H1 (cell line): ENCODE data around the gene CREBBP. TPM values are rescaled to one million over a fixed set of nuclear protein-coding genes. Genes with fewer than 3 reads are reported as not detected.

ENCODE experiments used
- CTCF ChIA-PET: fragments of 300-600 bp; sonication (Branson Sonifier 250); formaldehyde crosslinking; loops from one replicate; lab custom pipeline; 2021; ENCODE audit not compliant: partially characterized antibody; lab: Charles Lee
- POLR2A ChIA-PET: fragments of 300-600 bp; sonication (Branson Sonifier 250); formaldehyde crosslinking; loops from one replicate; lab custom pipeline; 2021; ENCODE audit warnings: inconsistent platforms; ENCODE audit not compliant: partially characterized antibody; lab: Charles Lee
- DNase-seq, 2 experiments: peaks; one replicate each; pipeline versions ENCODE4 v3.0.0 to v3.0.0-alpha.2; 2010 to 2022; ENCODE audit warnings: low spot score in 2 of 2, low read depth in 1 of 2, mixed read lengths in 1 of 2
- FAIRE-seq: peaks from 2 replicates; lab custom pipeline; 2011; peaks lifted over from hg19 to GRCh38; lab: Jason Lieb, UNC
- H2AFZ ChIP-seq: 2 replicates; pipeline ENCODE4 v1.8.1; 2012; ENCODE audit warnings: low read length, inconsistent platforms
- H2AK5ac ChIP-seq: 2 replicates; pipeline ENCODE4 v1.6.1; 2013; ENCODE audit warnings: low read depth, low read length
- H2BK120ac ChIP-seq: replicated peaks from 2 replicates; pipeline ENCODE3; 2013; ENCODE audit warnings: low read depth, low read length, inconsistent platforms
- H2BK12ac ChIP-seq: 2 replicates; pipeline ENCODE4 v1.6.1; 2013; ENCODE audit warnings: low read depth, low read length
- H2BK15ac ChIP-seq: 2 replicates; pipeline ENCODE4 v1.6.1; 2013; ENCODE audit warnings: low read length
- H2BK20ac ChIP-seq: 2 replicates; pipeline ENCODE4 v1.6.1; 2013; ENCODE audit warnings: low read length
- H2BK5ac ChIP-seq: 2 replicates; pipeline ENCODE4 v1.6.1; 2013; ENCODE audit warnings: low read depth, low read length
- H3K14ac ChIP-seq: 2 replicates; pipeline ENCODE4 v1.6.1; 2013; ENCODE audit warnings: inconsistent platforms; ENCODE audit not compliant: insufficient read length
- H3K18ac ChIP-seq: 2 replicates; pipeline ENCODE4 v1.6.1; 2013; ENCODE audit warnings: low read length; ENCODE audit errors: extremely low read depth
- H3K23ac ChIP-seq: 2 replicates; pipeline ENCODE4 v1.6.1; 2013; ENCODE audit warnings: inconsistent platforms; ENCODE audit not compliant: insufficient read length
- H3K23me2 ChIP-seq: 2 replicates; pipeline ENCODE4 v1.6.1; 2013; ENCODE audit warnings: low read depth, low read length
- H3K27ac ChIP-seq: 2 replicates; pipeline ENCODE4 v1.6.1; 2011; ENCODE audit warnings: low read depth, low read length, inconsistent platforms
- H3K27me3 ChIP-seq, 4 experiments: replicated peaks in 1 of 4; 1 replicate in 1 of 4; 2 replicates in 3 of 4; pipeline versions ENCODE4 v1.6.1 to v1.8.1; 2011 to 2013; ENCODE audit warnings: low read length in 3 of 4, mild to moderate bottlenecking in 3 of 4, inconsistent platforms in 2 of 4, mixed read lengths in 2 of 4, moderate library complexity in 1 of 4; ENCODE audit not compliant: control insufficient read depth in 3 of 4, insufficient read depth in 3 of 4; ENCODE audit errors: extremely low read depth in 1 of 4
- H3K36me3 ChIP-seq, 4 experiments: 2 replicates each; pipeline versions ENCODE4 v1.6.1 to v1.8.1; 2011 to 2013; ENCODE audit warnings: mild to moderate bottlenecking in 4 of 4, low read length in 3 of 4, moderate library complexity in 2 of 4, control low read depth in 1 of 4, inconsistent platforms in 1 of 4; ENCODE audit not compliant: insufficient read depth in 4 of 4, control insufficient read depth in 2 of 4
- H3K4ac ChIP-seq: replicated peaks from 2 replicates; pipeline ENCODE3; 2013; ENCODE audit warnings: low read length, low read depth, mixed read lengths, inconsistent platforms; ENCODE audit not compliant: insufficient read length
- H3K4me1 ChIP-seq, 4 experiments: replicated peaks in 1 of 4; 1 replicate in 1 of 4; 2 replicates in 3 of 4; pipeline versions ENCODE4 v1.6.1 to v1.8.1; 2011 to 2013; ENCODE audit warnings: low read length in 3 of 4, inconsistent platforms in 2 of 4, mixed read lengths in 1 of 4; ENCODE audit not compliant: insufficient read depth in 4 of 4, control insufficient read depth in 3 of 4
- H3K4me2 ChIP-seq, 2 experiments: 2 replicates each; pipeline versions ENCODE4 v1.6.1 to v1.8.1; 2011 to 2013; ENCODE audit warnings: low read depth in 2 of 2, low read length in 2 of 2, control low read depth in 1 of 2, inconsistent platforms in 1 of 2, mild to moderate bottlenecking in 1 of 2; ENCODE audit not compliant: insufficient read depth in 1 of 2
- H3K4me3 ChIP-seq, 4 experiments: fragments of 200-600, 300-600 bp in 1 of 4; sonication (generic), shearing (Covaris generic), sonication (Bioruptor Twin) in 1 of 4; 2 replicates each; pipeline versions ENCODE4 v1.5.1 to v1.8.1; 2011 to 2016; ENCODE audit warnings: low read length in 4 of 4, low read depth in 3 of 4, control low read depth in 2 of 4, inconsistent platforms in 2 of 4, mild to moderate bottlenecking in 2 of 4, mixed read lengths in 1 of 4, moderate library complexity in 1 of 4; ENCODE audit not compliant: insufficient read depth in 2 of 4; ENCODE audit errors: extremely low read depth in 1 of 4
- H3K56ac ChIP-seq: replicated peaks from 2 replicates; pipeline ENCODE3; 2013; ENCODE audit warnings: low read depth, mild to moderate bottlenecking, mixed read lengths, low read length, inconsistent platforms; ENCODE audit not compliant: insufficient read length
- H3K79me1 ChIP-seq: 2 replicates; pipeline ENCODE4 v1.6.1; 2013; ENCODE audit warnings: low read depth, low read length, control low read depth
- H3K79me2 ChIP-seq, 2 experiments: 2 replicates each; pipeline versions ENCODE4 v1.6.1 to v1.8.1; 2012 to 2013; ENCODE audit warnings: low read length in 2 of 2, mild to moderate bottlenecking in 2 of 2, inconsistent platforms in 1 of 2; ENCODE audit not compliant: insufficient read depth in 2 of 2, control insufficient read depth in 1 of 2
- H3K9ac ChIP-seq, 4 experiments: replicated peaks in 1 of 4; 1 replicate in 1 of 4; 2 replicates in 3 of 4; pipeline versions ENCODE4 v1.6.1 to v1.8.1; 2011 to 2013; ENCODE audit warnings: low read depth in 3 of 4, low read length in 3 of 4, control low read depth in 2 of 4, mild to moderate bottlenecking in 2 of 4, moderate library complexity in 2 of 4, inconsistent platforms in 1 of 4; ENCODE audit errors: extremely low read depth in 1 of 4
- H3K9me3 ChIP-seq, 2 experiments: 2 replicates each; pipeline versions ENCODE4 v1.6.1 to v1.8.1; 2012 to 2013; ENCODE audit warnings: mild to moderate bottlenecking in 2 of 2, moderate library complexity in 2 of 2, control low read depth in 1 of 2, inconsistent platforms in 1 of 2, low read depth in 1 of 2, low read length in 1 of 2, mixed read lengths in 1 of 2; ENCODE audit not compliant: insufficient read depth in 2 of 2
- H4K20me1 ChIP-seq, 2 experiments: replicated peaks in 1 of 2; 2 replicates each; pipeline versions ENCODE3 to v1.8.1; 2011 to 2013; ENCODE audit warnings: inconsistent platforms in 2 of 2, low read length in 2 of 2, mild to moderate bottlenecking in 1 of 2; ENCODE audit not compliant: insufficient read depth in 2 of 2, control insufficient read depth in 1 of 2
- H4K5ac ChIP-seq: 2 replicates; pipeline ENCODE4 v1.6.1; 2013; ENCODE audit warnings: low read length, low read depth, mixed read lengths, inconsistent platforms; ENCODE audit not compliant: insufficient read length
- H4K8ac ChIP-seq: 2 replicates; pipeline ENCODE4 v1.8.0; 2013; ENCODE audit warnings: mild to moderate bottlenecking, moderate library complexity, low read length, inconsistent platforms; ENCODE audit not compliant: insufficient read depth; ENCODE audit errors: extremely low read depth
- H4K91ac ChIP-seq: replicated peaks from 2 replicates; pipeline ENCODE3; 2013; ENCODE audit warnings: low read length, mixed read lengths, inconsistent platforms; ENCODE audit not compliant: insufficient read length
- BCL11A ChIP-seq, 2 experiments: IDR thresholded peaks; one replicate each; pipeline ENCODE4 v1.6.1; 2011; ENCODE audit warnings: low read depth in 2 of 2, low read length in 2 of 2, mild to moderate bottlenecking in 2 of 2
- CREB1 ChIP-seq: IDR thresholded peaks from 2 replicates; pipeline ENCODE4 v1.6.1; 2012; ENCODE audit warnings: inconsistent platforms
- GTF2F1 ChIP-seq: IDR thresholded peaks from 2 replicates; pipeline ENCODE4 v1.6.1; 2012; ENCODE audit warnings: low read depth, low read length, improper control_type of control experiment, borderline replicate concordance
- HDAC6 ChIP-seq: IDR thresholded peaks from one replicate; pipeline ENCODE4 v1.7.1; 2012; ENCODE audit warnings: low read depth, mild to moderate bottlenecking, inconsistent platforms, low read length, moderate library complexity
- NRF1 ChIP-seq: IDR thresholded peaks from 2 replicates; pipeline ENCODE4 v1.6.1; 2011; ENCODE audit warnings: mild to moderate bottlenecking, low read depth, low read length, improper control_type of control experiment
- RBBP5 ChIP-seq: IDR thresholded peaks from 2 replicates; pipeline ENCODE4 v1.7.1; 2012; ENCODE audit warnings: low read depth, mild to moderate bottlenecking, inconsistent platforms, low read length, moderate library complexity, borderline replicate concordance
- TCF12 ChIP-seq: IDR thresholded peaks from 2 replicates; pipeline ENCODE4 v1.6.1; 2011; ENCODE audit warnings: low read depth, mild to moderate bottlenecking, low read length
- TEAD4 ChIP-seq: IDR thresholded peaks from 2 replicates; pipeline ENCODE4 v1.6.1; 2012; ENCODE audit warnings: low read depth, low read length, inconsistent platforms, mixed read lengths
- WGBS, 2 experiments: shearing (Covaris generic) in 1 of 2; methylation state at CpG; one replicate each; pipeline versions ENCODE4 v1.1.6 to v1.1.7; 2013 to 2015; ENCODE audit warnings: low lambda C conversion rate in 2 of 2, mixed read lengths in 2 of 2, inconsistent platforms in 1 of 2, low coverage in 1 of 2, missing lambda C conversion rate in 1 of 2; ENCODE audit not compliant: insufficient replicate concordance in 2 of 2, insufficient coverage in 1 of 2, insufficient read length in 1 of 2; ENCODE audit errors: extremely low coverage in 1 of 2, missing lambda C conversion rate in 1 of 2; 5-methylcytosine and 5-hydroxymethylcytosine counted together
- polyA plus RNA-seq, 7 experiments: library from polyadenylated mRNA; depleted of rRNA in 3 of 7; stranded (reverse) in 5 of 7; unstranded in 2 of 7; fragments of >200 nt in 5 of 7; fragments of 200-250 nt in 2 of 7; gene quantifications; 1 replicate in 5 of 7; 2 replicates in 1 of 7; 4 replicates in 1 of 7; pipeline versions ENCODE4 v1.2.1 to v1.2.3, GENCODE V29; 2011 to 2013; ENCODE audit warnings: missing spikeins in 2 of 7, mixed read lengths in 2 of 7
- total RNA-seq: library from RNA; stranded (reverse); fragmentation: NEBNext Ultra II Directional; extraction: Animal tissue kit (Norgen Biotek cat#: 25700); gene quantifications from 2 replicates; pipeline ENCODE4 v1.2.1, GENCODE V29; 2021

The CREBBP gene
- total and polyA plus RNA-seq, 2 of the 8 experiments (the other 6 are each of a cell fraction or from before 2014, with no cell fraction given) = 10.0 to 60.1 TPM

DNA sequence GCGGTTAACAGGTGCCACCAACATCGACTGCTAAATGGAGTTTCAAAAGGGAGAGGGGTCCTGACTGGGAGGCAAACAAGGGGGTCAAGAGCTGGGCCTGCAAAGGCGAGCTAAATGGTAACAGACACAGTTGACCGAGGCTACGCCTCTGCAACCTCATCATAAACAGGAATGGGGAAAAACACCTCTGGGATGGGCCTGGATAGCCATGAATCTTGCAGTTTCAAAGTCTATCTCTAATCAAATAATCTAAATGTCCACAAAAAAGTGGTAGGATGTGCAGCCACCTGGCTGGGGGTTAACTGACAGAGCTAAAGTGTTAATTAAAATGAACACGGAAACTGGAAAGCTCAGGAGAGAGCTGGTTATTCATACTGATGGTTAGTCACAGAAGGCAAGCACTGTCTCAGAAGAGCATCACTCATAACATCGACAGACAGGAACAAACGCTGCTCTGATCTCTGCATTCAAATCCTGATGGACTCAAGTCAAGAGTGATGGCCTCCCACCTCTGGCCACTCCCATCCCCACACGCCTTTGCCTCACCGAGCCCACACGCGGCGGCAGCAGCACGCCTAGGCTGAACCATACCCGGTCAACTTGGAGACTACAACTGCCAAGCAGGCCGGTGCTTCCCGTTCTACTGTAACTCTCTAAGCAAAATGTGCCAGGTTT lies 56.3 kb downstream of the CREBBP start:
- H2BK120ac ChIP-seq = no peak overlapping the region
- no peaks in the 10 kb centered on the region for H3K36me3 ChIP-seq
- H3K4me1 ChIP-seq = peaks cover 0 to 7% (median 5%) of the 10 kb centered on the region in 4 experiments
- no peak overlapping the region for H3K4ac ChIP-seq
- H3K23me2 ChIP-seq = no peaks in the 10 kb centered on the region
- no peak overlapping the region for H3K4me3 ChIP-seq
- no peak overlapping the region for H3K9ac ChIP-seq
- H4K91ac ChIP-seq = no peak overlapping the region
- no peak overlapping the region for H3K4me2 ChIP-seq
- WGBS, 2 experiments = 92% methylated on average over 17 of the region's 17 CpGs; no CpG with 5 or more reads in 1 of the 2 experiments
- H4K5ac ChIP-seq = no peak overlapping the region
- DNase-seq (peak in 1 of 2 experiments; percentile 39), FAIRE-seq (no peak)
- peaks cover 13 to 98% of the 10 kb centered on the region in 2 experiments for H3K79me2 ChIP-seq
- no peak overlapping the region for H2AFZ ChIP-seq
- no peak overlapping the region for H3K23ac ChIP-seq
- H4K20me1 ChIP-seq = peaks cover 25 to 38% of the 10 kb centered on the region in 2 experiments
- no peak overlapping the region for H2AK5ac ChIP-seq
- no peaks in the 10 kb centered on the region for H3K27me3 ChIP-seq
- H3K9me3 ChIP-seq = no peaks in the 10 kb centered on the region
- no peak overlapping the region for H3K18ac ChIP-seq
- no peak overlapping the region for H3K56ac ChIP-seq
- H3K14ac ChIP-seq = no peak overlapping the region
- H3K79me1 ChIP-seq = peaks cover 22% of the 10 kb centered on the region
- H2BK15ac ChIP-seq = no peak overlapping the region
- no peak overlapping the region for H2BK12ac ChIP-seq
- ChIA-PET POLR2A (interaction anchor here (0.8 to 1.2 kb wide), 2 partner anchors 9 to 24 kb away, joined by 3 read pairs; no protein-coding TSS in a partner anchor), CTCF (interaction anchor here (1.0 to 3.3 kb wide), 3 partner anchors 12 to 54 kb away, joined by 3 to 14 read pairs (median 5); no protein-coding TSS in a partner anchor)
- H2BK20ac ChIP-seq = no peak overlapping the region
- H2BK5ac ChIP-seq = 0 out of 2 replicates have a peak overlapping the region, but pooled peaks have one; percentile 26
- no peak overlapping the region; the same call in none of the 2 replicates for H4K8ac ChIP-seq
- H3K27ac ChIP-seq = no peak overlapping the region
- TF ChIP-seq TCF12 (no peak), HDAC6 (no peak), GTF2F1 (no peak), TEAD4 (no peak), BCL11A (IDR thresholded peaks at IDR 0.05; ENCODE audit: low read depth in 2 of 2, low read length in 2 of 2) (no peak), CREB1 (no peak), NRF1 (no peak), RBBP5 (no peak)
